ENCODE results near the gene FBXL22.

The FBXL22 gene

DNA sequence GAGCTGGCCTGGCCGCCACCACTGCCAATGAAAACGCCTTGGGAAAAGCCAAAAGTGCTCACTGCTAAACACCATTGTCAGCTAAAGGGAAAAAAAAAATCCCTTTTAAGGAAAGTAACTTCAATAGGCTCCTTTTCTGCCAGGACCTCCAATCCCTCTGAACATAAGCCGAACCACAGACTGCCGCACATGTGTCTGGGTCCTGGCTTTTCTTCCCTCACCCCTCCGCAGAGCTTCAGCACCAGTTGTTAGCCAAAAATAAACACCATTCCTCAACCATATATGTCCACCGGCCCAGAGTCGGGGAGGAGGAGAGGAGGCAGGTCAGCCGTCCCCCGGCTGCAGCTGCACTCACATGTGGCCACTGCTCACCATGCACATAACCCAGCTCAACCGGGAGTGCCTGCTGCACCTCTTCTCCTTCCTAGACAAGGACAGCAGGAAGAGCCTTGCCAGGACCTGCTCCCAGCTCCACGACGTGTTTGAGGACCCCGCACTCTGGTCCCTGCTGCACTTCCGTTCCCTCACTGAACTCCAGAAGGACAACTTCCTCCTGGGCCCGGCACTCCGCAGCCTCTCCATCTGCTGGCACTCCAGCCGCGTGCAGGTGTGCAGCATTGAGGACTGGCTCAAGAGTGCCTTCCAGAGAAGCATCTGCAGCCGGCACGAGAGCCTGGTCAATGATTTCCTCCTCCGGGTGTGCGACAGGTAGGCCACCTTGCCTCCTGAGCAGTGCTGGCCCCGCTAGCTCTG lies at the start of gene FBXL22:
TSS of gene FBXL22 (plus strand) at position 350 of the 753 bp plus-strand sequence. CDS start at position 356, 6 bp downstream.
- DNase-seq (ENCODE audit: low read depth in 2 of 3, low spot score in 2 of 3), result no peak

DNA sequence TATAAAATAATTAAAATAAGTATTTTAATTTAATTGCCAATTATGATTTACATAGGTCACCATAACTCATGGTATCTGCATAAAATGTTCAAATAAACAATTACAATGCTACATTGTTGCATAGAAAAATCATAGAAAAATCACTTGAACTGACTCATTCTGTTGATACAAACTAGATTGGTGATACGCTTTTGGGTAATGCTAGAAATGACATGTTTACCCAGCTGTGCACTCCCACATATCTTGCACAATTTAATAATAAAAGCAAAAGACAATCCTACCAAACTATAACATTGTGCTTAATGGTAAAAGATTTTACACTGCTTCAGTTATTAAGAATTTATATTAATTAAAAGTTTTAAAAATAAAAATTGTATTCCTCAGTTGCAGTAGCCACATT lies 45.8 kb upstream of the FBXL22 start:
- DNase-seq (ENCODE audit: low read depth in 2 of 3, low spot score in 2 of 3), result no peak

GRCh38 chr15:63553388-63553791 lies 43.8 kb upstream of the FBXL22 start:
- no peak for DNase-seq (ENCODE audit: low read depth in 2 of 3, low spot score in 2 of 3)

DNA sequence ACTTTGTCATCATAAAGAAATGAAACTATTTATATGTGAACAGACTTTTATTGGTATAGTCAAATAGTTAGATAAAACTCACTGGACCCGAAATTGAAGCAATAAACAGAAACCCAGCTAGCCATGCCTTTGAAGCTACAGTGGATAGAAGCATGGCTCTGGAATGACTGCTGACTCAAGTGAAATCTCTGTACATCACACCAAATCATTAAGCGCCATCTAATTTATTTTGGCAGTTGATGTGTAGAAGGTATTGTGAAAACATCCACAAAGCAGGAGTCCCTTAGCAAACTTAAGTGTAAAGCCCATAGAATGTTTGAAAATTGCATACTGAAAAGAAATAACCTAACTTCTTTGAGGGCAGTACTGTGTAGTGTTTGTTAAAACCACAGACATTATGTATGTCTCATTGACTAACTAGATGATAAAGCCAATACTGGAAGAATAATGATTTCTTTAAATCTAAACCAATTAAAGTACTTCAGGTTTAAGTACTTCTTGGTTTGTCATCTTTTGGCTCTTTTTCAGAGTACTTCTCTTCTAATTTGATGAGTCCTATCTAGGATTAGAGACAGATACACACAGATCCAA lies 42.8 kb upstream of the FBXL22 start:
- no peak for DNase-seq (ENCODE audit: low read depth in 2 of 3, low spot score in 2 of 3)

GRCh38 chr15:63555507-63555906 lies 41.7 kb upstream of the FBXL22 start:
- no peak for DNase-seq (ENCODE audit: low read depth in 2 of 3, low spot score in 2 of 3)

GRCh38 chr15:63556246-63556645 lies 40.9 kb upstream of the FBXL22 start:
- DNase-seq (ENCODE audit: low read depth in 2 of 3, low spot score in 2 of 3), result no peak

GRCh38 chr15:63556736-63557135 lies 40.5 kb upstream of the FBXL22 start:
- no peak for DNase-seq (ENCODE audit: low read depth in 2 of 3, low spot score in 2 of 3)

DNA sequence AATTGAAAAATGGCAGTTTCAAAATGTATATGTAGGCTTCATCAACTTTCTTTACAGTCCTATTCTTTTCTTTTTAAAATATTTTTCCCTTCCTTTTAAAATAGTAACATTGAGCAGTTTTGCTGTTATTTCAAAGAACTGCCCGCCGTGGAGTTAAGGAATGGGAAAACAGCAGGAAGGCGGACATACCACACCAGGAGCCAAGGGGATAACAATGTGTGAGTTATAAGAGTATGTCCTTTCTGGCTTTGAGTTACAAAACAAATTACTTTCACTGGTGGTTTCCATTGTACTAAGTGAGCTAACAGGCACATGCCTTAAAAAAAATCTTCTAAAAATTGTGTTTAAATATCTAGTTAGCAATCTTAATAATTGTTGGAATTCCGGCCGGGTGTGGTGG lies 37.4 kb upstream of the FBXL22 start:
- DNase-seq (ENCODE audit: low read depth in 2 of 3, low spot score in 2 of 3), result no peak

DNA sequence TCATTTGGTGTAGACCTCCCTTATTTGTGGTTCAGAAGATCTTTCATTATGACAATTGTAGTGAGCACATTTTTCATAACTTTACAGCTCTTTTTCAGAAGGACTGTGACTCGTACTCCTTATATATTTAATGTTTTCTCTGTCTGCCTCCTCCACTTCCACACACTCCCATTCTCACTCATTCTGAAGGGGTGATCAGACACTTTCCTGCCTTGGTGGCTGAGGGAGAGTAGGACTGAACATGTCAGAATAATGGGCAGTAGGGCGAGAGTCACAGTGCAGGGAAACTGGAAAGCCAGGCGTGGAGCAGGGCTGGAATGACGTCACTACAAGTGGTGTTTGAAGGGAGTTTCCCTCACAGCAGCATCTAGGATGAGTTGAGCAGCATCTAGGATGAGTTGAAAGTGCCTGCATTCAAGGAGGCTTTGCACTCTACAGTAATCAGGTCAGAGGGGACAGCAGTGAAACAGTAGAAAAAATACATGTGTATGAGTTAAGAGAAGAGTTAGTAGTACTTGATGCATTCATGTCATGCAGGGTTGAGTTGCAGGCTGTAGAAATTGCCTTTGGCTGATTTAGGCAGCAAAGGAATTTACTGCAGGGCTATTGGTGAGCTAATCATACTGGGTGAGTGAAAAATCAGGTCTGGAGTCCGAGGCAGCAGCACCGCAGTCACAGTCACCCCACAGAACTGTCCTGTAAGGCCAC lies 36.3 kb upstream of the FBXL22 start:
- DNase-seq (ENCODE audit: low read depth in 2 of 3, low spot score in 2 of 3), result peak in 1 of 3 experiments; percentile 36

GRCh38 chr15:63564093-63564492 lies 33.1 kb upstream of the FBXL22 start:
- DNase-seq (ENCODE audit: low read depth in 2 of 3, low spot score in 2 of 3), result no peak

DNA sequence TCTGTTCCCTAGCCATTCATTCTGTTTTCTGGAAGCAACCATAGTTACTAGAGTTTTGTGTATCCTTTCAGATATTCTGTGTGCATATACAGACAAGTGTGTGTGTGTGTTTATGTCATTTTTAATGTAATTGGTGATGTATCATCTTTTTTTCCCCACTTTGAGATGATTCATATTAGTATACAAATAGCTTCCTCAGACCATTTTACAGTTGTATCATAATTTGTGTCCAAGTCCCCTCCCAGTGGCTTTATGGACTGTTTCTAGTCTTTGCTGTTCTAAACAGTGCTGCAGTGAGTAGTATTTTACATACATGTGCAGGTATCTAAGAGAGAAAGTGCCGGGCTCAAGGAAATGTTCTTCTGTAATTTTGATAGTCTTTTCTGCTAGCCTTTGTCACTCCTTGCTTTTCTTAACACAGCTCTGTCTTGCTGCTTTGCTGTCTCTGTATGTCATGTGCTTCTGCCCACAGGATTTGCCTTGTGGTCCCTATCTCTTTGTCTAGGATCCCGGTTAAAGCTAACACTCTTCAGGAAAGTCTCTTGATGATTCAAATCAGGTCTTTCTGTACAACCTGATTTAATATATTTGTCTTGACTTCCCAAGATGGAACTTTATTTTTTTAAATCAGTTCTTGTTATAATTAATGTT lies 31.5 kb upstream of the FBXL22 start:
- DNase-seq (ENCODE audit: low read depth in 2 of 3, low spot score in 2 of 3), result no peak

DNA sequence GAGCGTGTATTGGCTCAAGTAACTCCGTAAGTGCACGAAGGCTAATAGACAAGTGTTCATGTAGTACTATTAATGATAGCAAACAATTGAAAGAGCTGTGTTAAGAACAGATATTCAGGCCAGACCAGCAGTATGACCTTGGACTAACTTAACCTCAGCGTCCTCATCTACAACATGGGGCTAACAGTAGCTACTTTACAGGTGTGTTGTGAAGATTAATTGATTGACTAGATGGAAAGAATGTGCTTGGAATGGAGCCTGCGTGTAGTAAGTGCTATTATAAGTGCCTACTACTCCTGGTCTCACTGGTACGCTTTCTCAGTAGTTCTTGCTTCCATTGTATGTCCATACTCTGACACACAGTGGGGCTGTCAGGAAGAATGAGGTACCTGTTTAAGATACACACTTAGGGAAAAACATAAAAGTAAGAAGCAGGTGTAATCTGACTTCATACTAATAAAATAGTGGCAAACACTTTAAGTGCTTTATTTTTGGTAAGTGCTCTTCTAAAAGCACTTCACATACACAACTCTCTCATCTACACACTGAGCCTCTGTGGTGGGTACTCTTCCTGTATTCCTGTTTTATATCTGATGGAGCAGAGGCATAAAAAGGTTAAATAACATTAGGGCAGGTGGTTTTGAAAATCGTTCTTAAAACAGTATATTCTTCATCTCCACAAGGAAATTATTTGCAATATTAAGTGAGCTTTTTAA lies 24.3 kb upstream of the FBXL22 start:
- DNase-seq (ENCODE audit: low read depth in 2 of 3, low spot score in 2 of 3), result no peak

GRCh38 chr15:63573533-63573932 lies 23.7 kb upstream of the FBXL22 start:
- no peak for DNase-seq (ENCODE audit: low read depth in 2 of 3, low spot score in 2 of 3)

DNA sequence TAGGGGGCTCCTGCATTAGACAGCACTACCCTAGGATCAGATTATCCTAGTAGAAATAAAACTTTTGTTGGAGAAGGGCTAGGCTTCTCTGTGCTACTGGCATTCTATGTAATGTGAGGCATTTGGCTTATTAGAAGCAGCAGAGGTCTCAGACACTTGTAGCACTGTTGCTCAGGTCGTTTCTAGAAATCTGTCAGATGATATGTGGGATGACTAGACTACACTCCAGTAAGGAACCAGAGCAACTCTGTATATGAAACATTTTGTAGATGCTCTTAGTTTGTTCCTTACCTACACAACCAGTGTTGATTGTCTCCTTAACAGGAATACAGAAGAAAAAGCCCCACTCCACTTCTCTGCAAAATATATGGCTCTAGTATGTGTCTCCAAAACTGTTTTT lies 21.9 kb upstream of the FBXL22 start:
- no peak for DNase-seq (ENCODE audit: low read depth in 2 of 3, low spot score in 2 of 3)

DNA sequence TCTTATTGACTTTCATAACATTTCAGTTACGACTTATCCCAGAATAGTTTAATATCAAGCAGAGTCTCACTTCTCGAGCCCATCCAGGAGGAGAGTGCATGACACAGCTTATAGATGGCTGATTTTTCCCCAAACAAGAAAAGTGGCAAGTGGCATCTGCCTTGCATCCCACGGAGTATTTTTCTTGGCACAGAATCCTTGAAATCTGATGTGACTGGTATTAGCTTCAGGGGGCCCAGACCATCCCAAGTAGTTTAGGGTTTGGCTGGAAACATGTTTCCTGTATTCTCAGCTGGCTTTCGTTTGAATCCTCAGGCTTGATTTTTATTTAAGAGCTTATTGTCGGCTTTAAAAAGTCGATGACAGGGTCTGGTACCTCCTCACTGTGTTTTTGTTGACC lies 20.7 kb upstream of the FBXL22 start:
- DNase-seq (ENCODE audit: low read depth in 2 of 3, low spot score in 2 of 3), result no peak

DNA sequence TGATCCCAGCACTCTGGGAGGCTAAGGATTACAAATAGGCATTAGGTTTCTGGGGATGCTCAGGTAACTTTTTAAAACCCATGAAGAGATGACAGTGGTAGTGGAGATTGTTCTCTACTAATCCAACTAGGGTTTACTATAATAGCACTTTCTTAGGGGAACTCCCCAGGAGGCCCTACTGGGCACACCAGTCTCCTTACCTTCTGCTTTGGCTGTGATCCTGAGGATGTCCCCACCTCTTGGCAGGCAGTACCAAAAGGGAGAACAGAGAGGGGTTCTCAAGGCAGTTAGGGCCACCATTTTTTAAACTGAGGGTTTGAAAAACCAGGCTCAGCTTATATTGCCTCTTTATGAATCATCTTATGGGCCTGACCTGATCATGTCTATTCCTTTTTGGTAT lies 15.0 kb upstream of the FBXL22 start:
- no peak for DNase-seq (ENCODE audit: low read depth in 2 of 3, low spot score in 2 of 3)

DNA sequence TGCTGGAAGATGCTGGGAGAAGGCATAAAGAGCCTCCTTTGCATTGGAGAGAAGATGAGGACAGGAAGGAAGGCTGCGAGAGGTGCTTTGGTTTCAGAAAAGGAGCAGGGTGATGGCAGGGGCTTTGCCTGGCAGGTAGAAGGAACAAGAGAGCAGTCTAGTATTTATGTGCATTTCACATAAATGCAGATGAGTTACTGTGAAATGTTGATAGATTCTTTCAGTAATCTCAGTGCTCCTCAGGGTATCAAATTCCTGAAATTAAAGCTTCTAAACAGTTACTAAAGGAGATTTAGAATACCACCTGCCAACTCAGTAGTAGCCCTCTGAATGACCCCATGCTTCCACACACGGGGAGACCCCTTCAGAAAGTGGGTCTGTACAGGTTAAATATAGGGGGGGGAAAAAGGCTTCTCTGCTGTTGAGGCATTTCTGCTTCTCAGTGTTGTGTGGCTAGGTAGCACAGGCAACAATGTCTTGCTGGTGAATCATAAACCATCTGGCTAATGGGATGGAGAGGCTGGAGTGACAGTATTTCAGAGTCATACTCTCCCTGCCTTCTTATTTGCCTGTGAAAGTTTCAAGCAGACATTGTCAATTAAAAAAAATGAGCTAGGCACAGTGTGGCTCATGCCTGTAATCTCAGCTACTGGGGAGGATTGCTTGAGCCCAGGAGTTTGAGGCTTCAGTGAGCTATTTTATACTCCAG lies 14.3 kb upstream of the FBXL22 start:
- no peak for DNase-seq (ENCODE audit: low read depth in 2 of 3, low spot score in 2 of 3)

DNA sequence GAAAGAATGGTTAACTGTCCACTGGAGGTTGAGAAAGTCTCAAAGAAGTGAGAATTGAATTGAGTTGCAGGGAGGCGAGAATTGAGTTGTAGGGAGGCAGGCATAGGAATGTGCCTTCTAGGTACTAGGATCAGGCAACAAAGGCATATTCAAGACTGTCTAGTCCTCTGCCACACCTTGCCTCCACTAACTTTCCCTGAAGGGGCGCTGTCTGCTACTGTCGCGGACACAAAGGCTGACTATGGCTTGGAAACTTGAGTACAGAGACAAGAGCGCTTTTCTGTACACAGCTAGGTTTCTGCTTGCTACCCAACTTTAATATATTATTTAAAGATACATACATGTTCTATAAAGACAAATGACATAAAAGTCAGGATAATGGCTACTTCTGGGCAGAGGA lies 10.4 kb upstream of the FBXL22 start:
- DNase-seq (ENCODE audit: low read depth in 2 of 3, low spot score in 2 of 3), result no peak

DNA sequence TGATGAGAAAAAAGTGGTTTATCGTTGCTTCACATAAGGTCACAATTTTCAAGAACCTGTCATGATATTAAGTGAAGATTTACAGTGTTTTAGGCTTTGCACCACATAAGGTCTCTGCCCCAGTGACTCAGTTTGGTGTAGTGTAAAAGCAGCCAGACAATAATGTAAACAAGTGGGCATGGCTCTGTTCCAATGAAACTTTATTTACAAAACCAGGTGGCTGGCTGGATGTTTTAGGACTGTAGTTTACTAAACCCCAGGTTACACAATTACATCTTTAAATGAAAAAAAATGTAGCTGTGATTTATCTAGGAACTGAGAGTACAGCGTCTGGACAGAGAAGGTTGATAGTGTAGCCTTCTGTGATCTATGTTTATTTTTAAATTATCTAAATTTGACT lies 9.7 kb upstream of the FBXL22 start:
- no peak for DNase-seq (ENCODE audit: low read depth in 2 of 3, low spot score in 2 of 3)

- no peak for DNase-seq (ENCODE audit: low read depth in 2 of 3, low spot score in 2 of 3)
Observed at GRCh38 chr15:63588826-63589225, 8.4 kb upstream of the FBXL22 start.
